Hair follicular keratinocyte (primary cell): ENCODE measurements around the gene LONRF3. TPM values are rescaled to one million over a fixed set of nuclear protein-coding genes. Genes with fewer than 3 reads are reported as not detected.

Experiments
- total RNA-seq: library from RNA; depleted of rRNA; stranded (reverse); fragments of >200 nt; gene quantifications from 2 replicates; pipeline ENCODE4 v1.2.3, GENCODE V29; 2015

LONRF3 gene
- not detected in 2 replicates for total RNA-seq

GRCh38 chrX:118974088-118974907, at the start of gene LONRF3:
TSS of gene LONRF3 (plus strand) at chrX:118974618. CDS start at chrX:118974781, 163 bp downstream.

Other genes starting within 250 kb of the LONRF3 start
- 15.3 and 22.7 TPM in 2 replicates for gene IL13RA1, start 247.0 kb upstream of the LONRF3 start, total RNA-seq
- not detected in 2 replicates for gene ZCCHC12, start 150.8 kb upstream of the LONRF3 start, total RNA-seq
- not detected in 2 replicates for gene CT47C1, start 98.4 kb downstream of the LONRF3 start, total RNA-seq
- not detected in 2 replicates for gene KIAA1210, start 153.2 kb downstream of the LONRF3 start, total RNA-seq